Measurements from ENCODE around the gene GPC4. TPM values are rescaled to one million over a fixed set of nuclear protein-coding genes. Genes with fewer than 3 reads are reported as not detected.
A peak's percentile ranks its signal among the peaks of the same experiment; 100 is the strongest.

The GPC4 gene
- total and polyA plus RNA-seq, 10 of the 15 experiments (the other 5 are each of a cell fraction or from before 2014, with no cell fraction given) = 0.04 to 5.8 (median 0.13) TPM

GRCh38 chrX:133373386-133374079 lies 41.8 kb downstream of the GPC4 start:
- whole genome bisulfite sequencing (ENCODE audit: insufficient coverage, insufficient replicate concordance, low lambda C conversion rate, missing lambda C conversion rate) = 0% methylated on average over 2 of the region's 2 CpGs
- SMC1A ChIA-PET (ENCODE audit: uncharacterized antibody, unreplicated experiment) = interaction anchor here (0.6 to 2.3 kb wide), 11 partner anchors 8 to 39 kb away, joined by 3 to 18 read pairs (median 5); no protein-coding TSS in a partner anchor
- no TSS peak for BruUV-seq (replicated peaks)
- intact Hi-C loops (cut with micrococcal nuclease; ENCODE audit: unreplicated experiment) (no loop called here), in situ Hi-C loops (cut with MboI) (no loop called here)
- Histone ChIP-seq H3K9me3 (replicated peaks; ENCODE audit: control insufficient read depth, insufficient read depth, low read length) (no peaks in the 10 kb centered on the region), H2AFZ (ENCODE audit: control insufficient read depth, low read depth, low read length) (no peak overlapping the region), H3K4me1 (ENCODE audit: control insufficient read depth, insufficient read depth, low read length) (no peaks in the 10 kb centered on the region), H3K9ac (ENCODE audit: control insufficient read depth, insufficient read depth, low read length) (no peak overlapping the region), H3K4me2 (ENCODE audit: control insufficient read depth, insufficient read depth) (no peak overlapping the region), H3K79me2 (ENCODE audit: control insufficient read depth, insufficient read depth, low read length) (no peaks in the 10 kb centered on the region), H3K27me3 (replicated peaks in 1 of 2; ENCODE audit: control insufficient read depth in 2 of 2, insufficient read depth in 2 of 2, low read length in 1 of 2) (no peaks in the 10 kb centered on the region), H3K4me3 (no peak overlapping the region), H3K27ac (ENCODE audit: control insufficient read depth, insufficient read depth) (no peak overlapping the region), H4K20me1 (ENCODE audit: control insufficient read depth, insufficient read depth) (no peaks in the 10 kb centered on the region), H3K36me3 (ENCODE audit: control insufficient read depth in 2 of 2, insufficient read depth in 2 of 2, low read length in 1 of 2) (no peaks in the 10 kb centered on the region)
- CTCF ChIA-PET = interaction anchor here (1.1 to 1.9 kb wide), 3 partner anchors 11 to 39 kb away, joined by 3 to 11 read pairs (median 5); no protein-coding TSS in a partner anchor
- no peak for FAIRE-seq
- POLR2A ChIA-PET = interaction anchor here (0.6 to 1.8 kb wide), 2 partner anchors 39 to 56 kb away, joined by 3 to 5 read pairs; no protein-coding TSS in a partner anchor
- ATAC-seq = peak; percentile 79
- RAD21 ChIA-PET (ENCODE audit: unreplicated experiment) = interaction anchor here (0.6 to 2.1 kb wide), 11 partner anchors 8 to 105 kb away, joined by 3 to 7 read pairs (median 3); no protein-coding TSS in a partner anchor
- DNase-seq (ENCODE audit: low read depth, low spot score) = no peak
- TF ChIP-seq CREB1 (IDR thresholded peaks at IDR 0.05; ENCODE audit: low read depth) = no peak
- TF ChIP-seq MTA2 (IDR thresholded peaks at IDR 0.05; ENCODE audit: low read depth) = peak; percentile 71
- no peak for TF ChIP-seq ZNF207 (IDR thresholded peaks at IDR 0.05; ENCODE audit: borderline replicate concordance)
- 0 out of 2 replicates have a peak, but pooled peaks have one; percentile 14 for TF ChIP-seq BMI1 (IDR thresholded peaks at IDR 0.05; ENCODE audit: borderline replicate concordance)
- TF ChIP-seq ATF2 (IDR thresholded peaks at IDR 0.05; ENCODE audit: low read length) = no peak
- TF ChIP-seq DPF2 (IDR thresholded peaks at IDR 0.05) = 0 out of 2 replicates have a peak, but pooled peaks have one; percentile 10
- TF ChIP-seq IKZF1 (conservative IDR thresholded peaks at IDR 0.05) = peak; percentile 59
- TF ChIP-seq EGR1 (IDR thresholded peaks at IDR 0.05; ENCODE audit: borderline replicate concordance in 1 of 2, low read depth in 2 of 2, low read length in 2 of 2) = no peak
- TF ChIP-seq PBX3 (IDR thresholded peaks at IDR 0.05; ENCODE audit: insufficient replicate concordance, low read depth, low read length) = no peak
- TF ChIP-seq SIN3A (IDR thresholded peaks at IDR 0.05; ENCODE audit: low read depth, low read length) = no peak
- no peak for TF ChIP-seq SUZ12 (IDR thresholded peaks at IDR 0.05; ENCODE audit: unreplicated experiment)
- no peak for TF ChIP-seq RB1 (IDR thresholded peaks at IDR 0.05; ENCODE audit: borderline replicate concordance)
- TF ChIP-seq EP300 (IDR thresholded peaks at IDR 0.05; ENCODE audit: borderline replicate concordance in 1 of 2, control insufficient read depth in 1 of 2, low read depth in 2 of 2, low read length in 2 of 2) = 0 out of 4 replicates have a peak, but pooled peaks of 1 of the 2 experiments have one; percentile 28
- TF ChIP-seq ZNF24 (IDR thresholded peaks at IDR 0.05) = peak; percentile 90
- no peak for TF ChIP-seq RBBP5 (conservative IDR thresholded peaks at IDR 0.05)
- TF ChIP-seq BACH1 (IDR thresholded peaks at IDR 0.05; ENCODE audit: borderline replicate concordance) = no peak
- no peak for TF ChIP-seq ZZZ3 (IDR thresholded peaks at IDR 0.05; ENCODE audit: control insufficient read depth, insufficient read length, low read depth)
- no peak for TF ChIP-seq BHLHE40 (IDR thresholded peaks at IDR 0.05; ENCODE audit: borderline replicate concordance in 1 of 2, low read depth in 2 of 2, low read length in 1 of 2)
- no peak for TF ChIP-seq ZNF217 (IDR thresholded peaks at IDR 0.05)
- no peak for TF ChIP-seq CEBPB (IDR thresholded peaks at IDR 0.05; ENCODE audit: borderline replicate concordance in 1 of 2, low read depth in 2 of 2, low read length in 2 of 2)
